GM21786 (cell line): ENCODE measurements around the gene EXOSC2.

Source experiments
- ATAC-seq: cut with Tn5 transposase; IDR thresholded peaks from one replicate; pipeline ENCODE4 v1.9.1; 2021; ENCODE audit not compliant: unreplicated experiment

EXOSC2 gene

GRCh38 chr9:130693426-130694191 is at the start of gene EXOSC2:
Gene EXOSC2 (plus strand): TSS chr9:130693780. CDS start chr9:130693792, 12 bp downstream.
- peak; percentile 91 for ATAC-seq

DNA sequence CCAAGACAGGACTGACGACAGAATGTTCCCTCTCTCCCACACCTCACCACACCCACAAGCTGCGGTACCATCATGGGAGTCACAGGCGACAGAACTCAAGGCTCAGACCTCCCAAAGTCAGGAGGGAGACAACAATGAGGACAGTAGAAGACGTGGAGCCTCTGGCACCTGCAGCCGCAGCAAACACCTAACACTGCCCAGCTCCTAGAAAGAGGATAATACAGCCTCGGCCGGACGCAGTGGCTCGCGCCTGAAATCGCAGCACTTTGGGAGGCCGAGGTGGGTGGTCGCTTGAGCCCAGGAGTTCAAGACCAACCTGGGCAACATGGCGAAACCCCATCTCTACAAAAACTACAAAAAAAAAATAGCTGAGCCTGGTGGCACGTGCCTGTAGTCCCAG is 42.4 kb upstream of the EXOSC2 start:
- no peak for ATAC-seq

GRCh38 chr9:130651752-130652151 is 41.8 kb upstream of the EXOSC2 start:
- no peak for ATAC-seq

DNA sequence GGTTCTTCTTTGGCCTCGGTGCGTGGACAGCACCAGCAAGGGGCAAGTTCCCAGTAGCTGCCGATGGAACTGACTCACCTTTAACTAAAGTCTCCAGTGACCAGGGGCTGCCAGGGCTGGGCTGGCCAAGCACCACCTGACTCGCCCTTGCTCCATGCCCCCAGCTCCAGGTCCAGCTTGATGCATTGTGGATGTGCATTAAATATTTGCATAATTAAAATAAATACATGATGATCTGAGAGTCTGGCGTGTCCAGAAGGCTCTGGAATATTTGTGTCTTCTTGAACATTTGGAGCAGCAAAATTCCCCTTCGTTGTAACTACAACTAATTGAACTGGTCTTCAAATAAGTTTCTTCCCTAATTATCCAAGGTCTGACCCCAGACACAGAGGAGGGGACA is 38.7 kb upstream of the EXOSC2 start:
- ATAC-seq = no peak

GRCh38 chr9:130658893-130659698 is 34.5 kb upstream of the EXOSC2 start:
- ATAC-seq = no peak

DNA sequence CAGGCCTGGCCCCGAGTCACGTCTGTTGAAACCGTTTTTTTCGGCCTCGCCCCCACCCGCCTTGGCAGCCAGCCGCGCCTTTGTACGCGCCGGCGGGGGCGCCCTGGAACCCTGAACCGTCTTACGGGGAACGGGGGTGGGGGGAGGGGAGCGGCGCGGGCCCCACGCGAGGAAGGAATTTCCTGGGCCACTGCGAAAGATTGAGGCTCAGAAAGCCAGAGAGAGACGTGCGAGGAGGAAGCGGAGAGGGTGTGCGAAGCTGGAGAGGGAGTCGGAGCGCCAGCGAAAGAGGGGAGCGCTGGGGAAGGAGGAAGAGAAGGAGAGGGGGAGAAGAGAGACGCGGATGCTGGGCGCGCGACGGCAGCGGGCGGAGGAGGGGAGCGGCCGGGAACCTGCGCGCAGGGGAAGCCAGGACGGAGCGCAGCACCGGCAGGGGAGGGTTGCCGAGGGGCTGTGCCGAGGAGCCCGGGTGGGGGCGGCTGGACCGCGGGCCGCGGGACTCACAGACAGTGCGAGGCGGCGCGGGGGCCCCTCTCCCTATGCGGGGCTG is 33.8 kb upstream of the EXOSC2 start:
- no peak for ATAC-seq

- no peak for ATAC-seq
These were observed 33.3 kb upstream of the EXOSC2 start for GRCh38 chr9:130660326-130660682.

- no peak for ATAC-seq
These were observed 32.7 kb upstream of the EXOSC2 start for GRCh38 chr9:130660683-130661450.

DNA sequence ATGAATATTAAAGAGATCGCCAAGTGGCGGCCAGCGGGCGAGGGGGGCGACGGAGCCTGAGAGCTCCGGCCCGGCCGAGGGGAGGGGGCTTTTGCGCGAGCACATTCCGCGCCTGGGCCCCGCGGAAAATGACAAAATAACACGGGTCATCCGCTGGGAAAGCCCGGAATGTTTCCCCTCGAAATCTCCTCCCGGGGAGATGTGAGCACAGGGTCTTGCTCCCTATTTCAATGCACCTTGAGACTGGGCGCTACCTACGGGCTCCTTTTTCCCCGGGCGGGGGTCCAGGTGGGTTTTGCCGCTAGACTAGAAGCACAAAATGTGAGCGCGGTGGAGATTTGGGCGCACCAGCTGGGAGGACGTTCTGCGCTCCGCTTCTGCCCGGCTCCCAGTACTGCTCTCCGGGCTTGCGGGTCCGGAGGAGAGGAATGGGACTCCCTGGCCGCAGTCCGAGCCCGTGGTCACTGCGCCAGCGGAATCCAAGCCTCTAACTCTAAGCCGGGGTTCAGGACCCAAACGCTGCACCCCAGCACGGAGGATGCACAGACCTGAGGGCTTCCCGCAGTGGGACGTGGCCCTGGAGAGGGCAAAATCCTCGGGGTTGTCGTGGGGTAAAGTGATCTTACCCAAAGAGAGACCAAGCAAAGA is 32.0 kb upstream of the EXOSC2 start:
- ATAC-seq = no peak

- no peak for ATAC-seq
These were observed 31.2 kb upstream of the EXOSC2 start for GRCh38 chr9:130662099-130662969.

DNA sequence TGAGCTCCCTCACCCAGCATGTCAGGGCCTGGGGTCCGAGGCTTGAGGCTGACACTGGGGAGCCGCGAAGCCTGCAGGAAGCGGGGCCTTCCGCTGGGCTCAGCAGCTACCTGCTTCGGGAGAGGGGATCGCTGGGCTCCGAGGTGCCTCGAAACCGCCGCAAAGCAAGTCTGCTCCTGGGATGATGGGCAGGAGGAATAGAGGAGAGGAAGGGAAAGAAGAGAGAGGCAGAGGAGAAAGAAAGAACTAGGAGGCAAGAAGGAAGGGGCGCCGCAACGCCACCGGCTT is 30.7 kb upstream of the EXOSC2 start:
- ATAC-seq = no peak

- no peak for ATAC-seq
These were observed 30.2 kb upstream of the EXOSC2 start for GRCh38 chr9:130663258-130663976.

DNA sequence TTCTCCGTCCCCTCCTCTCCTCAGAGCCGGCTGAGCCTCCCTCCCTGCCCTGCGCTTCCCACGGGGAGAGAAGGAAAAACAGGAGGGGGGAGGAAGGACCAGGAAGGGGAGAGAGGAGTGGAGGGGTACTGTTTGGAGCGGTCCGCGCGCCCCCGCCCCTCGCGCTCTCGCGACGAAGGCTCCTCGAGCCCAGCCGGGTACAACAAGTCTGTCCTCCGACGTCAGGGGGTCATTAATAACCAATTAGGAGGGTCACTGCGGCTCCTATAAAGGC is 29.7 kb upstream of the EXOSC2 start:
- ATAC-seq = no peak

DNA sequence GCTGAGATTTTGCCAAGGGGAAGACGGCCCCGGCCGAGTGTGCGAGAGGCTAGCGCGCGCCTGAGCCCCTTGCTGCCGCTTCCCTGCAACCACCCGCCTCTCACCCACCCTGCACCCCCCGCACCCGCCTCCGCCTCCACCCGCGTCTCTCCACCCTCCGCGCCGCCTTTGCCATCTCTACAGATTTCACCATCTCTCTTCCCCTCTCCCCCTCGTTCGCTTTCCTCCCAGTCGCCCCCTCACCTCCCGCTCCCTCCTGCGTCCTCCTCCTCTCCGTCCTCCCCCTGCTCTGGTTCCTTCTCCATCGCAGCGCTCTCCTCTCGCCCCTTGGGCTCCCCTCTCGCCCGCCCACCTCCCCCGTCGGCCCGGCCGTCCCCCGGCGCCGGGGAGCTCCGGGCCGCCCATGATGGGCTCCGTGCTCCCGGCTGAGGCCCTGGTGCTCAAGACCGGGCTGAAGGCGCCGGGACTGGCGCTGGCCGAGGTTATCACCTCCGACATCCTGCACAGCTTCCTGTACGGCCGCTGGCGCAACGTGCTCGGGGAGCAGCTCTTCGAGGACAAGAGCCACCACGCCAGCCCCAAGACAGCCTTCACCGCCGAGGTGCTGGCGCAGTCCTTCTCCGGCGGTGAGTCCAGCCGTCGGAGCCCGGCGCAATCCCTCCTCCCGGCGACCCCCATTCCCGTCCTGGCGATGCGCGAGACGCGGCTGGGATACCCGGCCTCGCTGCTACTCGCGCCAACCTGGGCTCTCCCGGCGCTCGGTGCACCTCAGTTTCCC is 29.1 kb upstream of the EXOSC2 start, which contains the start of gene PRDM12:
Gene PRDM12, plus strand, starts transcription at position 344 of the 778 bp plus-strand sequence. Its CDS starts 60 bp downstream, at position 404.
- ATAC-seq = no peak

GRCh38 chr9:130665029-130665430 is 28.6 kb upstream of the EXOSC2 start:
- no peak for ATAC-seq

- ATAC-seq = no peak
These were observed 27.9 kb upstream of the EXOSC2 start for GRCh38 chr9:130665431-130666392.

- no peak for ATAC-seq
These were observed 27.0 kb upstream of the EXOSC2 start for GRCh38 chr9:130666393-130667119.
